Sigmoid colon (tissue), 7 donors: ENCODE data around the gene CANT1. TPM values are rescaled to one million over a fixed set of nuclear protein-coding genes. Genes with fewer than 3 reads are reported as not detected.

Experiments
- DNase-seq: peaks from one replicate; pipeline ENCODE4 v3.0.0-alpha.2; 2019
- H3K27ac ChIP-seq, 4 donors: fragments of 200-600 bp; sonication (generic); one replicate each; pipeline ENCODE4 v1.5.1; 2016 to 2019; ENCODE audit warnings: mild to moderate bottlenecking in 1 of 4
- H3K27me3 ChIP-seq, 3 donors: fragments of 200-600 bp; sonication (generic); one replicate each; pipeline ENCODE4 v1.5.1; 2019; ENCODE audit warnings: mild to moderate bottlenecking in 1 of 3
- H3K36me3 ChIP-seq, 4 donors: fragments of 200-600 bp; sonication (generic); one replicate each; pipeline ENCODE4 v1.5.1; 2016 to 2019
- H3K4me1 ChIP-seq, 4 donors: fragments of 200-600 bp; sonication (generic); one replicate each; pipeline ENCODE4 v1.5.1; 2017 to 2019
- H3K4me3 ChIP-seq, 4 donors: fragments of 200-600 bp; sonication (generic); one replicate each; pipeline ENCODE4 v1.5.1; 2017 to 2019; ENCODE audit warnings: mild to moderate bottlenecking in 2 of 4, moderate library complexity in 1 of 4
- H3K9me3 ChIP-seq, 4 donors: fragments of 200-600 bp in 3 of 4; sonication (generic) in 3 of 4; one replicate each; pipeline versions ENCODE4 v1.5.1 to v1.6.1; 2013 to 2019
- CTCF ChIP-seq, 4 experiments: fragments of 450-650 bp in 3 of 4; fragments of 200-600 bp in 1 of 4; IDR thresholded peaks; one replicate each; pipeline ENCODE4 v1.5.1; 2016 to 2019; ENCODE audit warnings: antibody characterized with exemption in 4 of 4, mild to moderate bottlenecking in 3 of 4, moderate library complexity in 2 of 4
- EP300 ChIP-seq, 4 donors: sonication (generic); formaldehyde crosslinking; IDR thresholded peaks; one replicate each; pipeline ENCODE4 v1.6.1; 2017; ENCODE audit warnings: antibody characterized with exemption in 4 of 4
- POLR2A ChIP-seq, 2 donors: fragments of 450-650 bp; IDR thresholded peaks; one replicate each; pipeline ENCODE4 v1.6.1; 2016; ENCODE audit warnings: antibody characterized with exemption in 2 of 2, mild to moderate bottlenecking in 2 of 2, moderate library complexity in 2 of 2
- POLR2AphosphoS5 ChIP-seq, 4 donors: sonication (generic); formaldehyde crosslinking; IDR thresholded peaks; one replicate each; pipeline ENCODE4 v1.6.1; 2017; ENCODE audit warnings: antibody characterized with exemption in 4 of 4
- WGBS, 2 donors: extraction: QIAGEN DNeasy Blood & Tissue Kit; methylation state at CpG; one replicate each; pipeline ENCODE4 v1.1.7; 2013; 5-methylcytosine and 5-hydroxymethylcytosine counted together
- intact Hi-C: fragments of 100-400 bp; cut with DNase I; formaldehyde crosslinking; loops from one replicate; pipeline ENCODE4 v1.15.1; 2023
- polyA plus RNA-seq, 3 donors: library from polyadenylated mRNA; stranded (reverse); fragments of 200-250 nt; gene quantifications; one replicate each; pipeline ENCODE4 v1.2.3, GENCODE V29; 2013
- total RNA-seq, 4 donors: library from RNA; depleted of rRNA; stranded (reverse); fragments of >200 nt; gene quantifications; one replicate each; pipeline ENCODE4 v1.1.0, GENCODE V29; 2016
- donor health status: healthy with polysubstance abuse.
- donor health status: Bipolar disorder and iron deficiency.
- donor health status: healthy.

Gene CANT1
- total and polyA plus RNA-seq, 7 donors, result 11.1 to 132 (median 19.1) TPM

DNA sequence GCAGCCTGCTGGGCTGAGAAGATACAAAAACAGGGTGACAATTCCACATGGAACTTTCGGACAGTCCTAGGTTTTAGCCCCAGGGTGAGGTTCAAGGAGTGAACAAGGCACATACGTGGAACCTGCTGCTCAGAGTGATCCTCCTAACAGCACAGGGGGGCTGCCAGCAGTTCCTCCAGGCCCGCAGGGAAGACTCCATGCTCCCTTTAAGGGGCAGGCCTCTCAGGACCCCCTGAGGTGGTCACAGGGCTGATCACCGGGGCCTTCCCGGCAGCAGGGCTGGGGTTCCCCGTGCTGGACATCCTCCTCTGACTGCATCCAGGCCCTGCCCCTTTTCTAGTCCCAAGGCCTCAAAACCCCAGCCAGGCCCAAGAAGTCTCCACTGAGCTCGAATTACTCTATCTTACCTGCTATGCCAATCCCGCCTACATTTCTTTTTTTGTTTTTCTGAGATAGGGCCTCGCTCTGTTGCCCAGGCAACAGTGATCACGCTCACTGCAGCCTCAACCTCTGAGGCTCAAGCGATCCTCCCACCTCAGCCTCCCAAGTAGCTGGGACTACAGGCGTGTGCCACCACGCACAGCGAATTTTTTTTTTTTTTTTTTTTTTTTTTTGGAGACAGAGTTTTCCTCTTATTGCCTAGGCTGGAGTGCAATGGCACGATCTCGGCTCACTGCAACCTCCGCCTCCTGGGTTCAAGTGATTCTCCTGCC is 10.4 kb downstream of the CANT1 start:
- TF ChIP-seq EP300 (IDR thresholded peaks at IDR 0.05) (no peak), CTCF (IDR thresholded peaks at IDR 0.05) (no peak), POLR2AphosphoS5 (IDR thresholded peaks at IDR 0.05) (no peak), POLR2A (IDR thresholded peaks at IDR 0.05) (no peak)
- intact Hi-C loops, result no loop called here
- peak; percentile 63 for DNase-seq
- WGBS, 2 donors, result 69 to 86% methylated on average over 17 of the region's 17 CpGs
- H3K27me3 ChIP-seq, result no peaks in the 10 kb centered on the region
- H3K4me1 ChIP-seq, result peaks cover 0 to 12% (median 4%) of the 10 kb centered on the region in 4 donors
- H3K9me3 ChIP-seq, result no peaks in the 10 kb centered on the region
- no peak overlapping the region for H3K4me3 ChIP-seq
- peaks cover 0 to 43% (median 17%) of the 10 kb centered on the region in 4 donors for H3K36me3 ChIP-seq
- no peak overlapping the region for H3K27ac ChIP-seq

- Histone ChIP-seq H3K36me3 (peaks cover 0 to 47% (median 18%) of the 10 kb centered on the region in 4 donors), H3K4me1 (peaks cover 0 to 12% (median 4%) of the 10 kb centered on the region in 4 donors), H3K9me3 (no peaks in the 10 kb centered on the region), H3K4me3 (no peak overlapping the region), H3K27ac (no peak overlapping the region), H3K27me3 (no peaks in the 10 kb centered on the region)
- 21 to 73% methylated on average over 28 of the region's 28 CpGs for WGBS, 2 donors
- TF ChIP-seq POLR2AphosphoS5 (IDR thresholded peaks at IDR 0.05), result no peak
- no peak for TF ChIP-seq POLR2A (IDR thresholded peaks at IDR 0.05)
- no peak for TF ChIP-seq EP300 (IDR thresholded peaks at IDR 0.05)
- TF ChIP-seq CTCF (IDR thresholded peaks at IDR 0.05), result peak in 1 of 4 experiments; percentile 10
- intact Hi-C loops, result no loop called here
- peak; percentile 63 for DNase-seq
These were observed 11.1 kb downstream of the CANT1 start for GRCh38 chr17:78998311-78999055.

DNA sequence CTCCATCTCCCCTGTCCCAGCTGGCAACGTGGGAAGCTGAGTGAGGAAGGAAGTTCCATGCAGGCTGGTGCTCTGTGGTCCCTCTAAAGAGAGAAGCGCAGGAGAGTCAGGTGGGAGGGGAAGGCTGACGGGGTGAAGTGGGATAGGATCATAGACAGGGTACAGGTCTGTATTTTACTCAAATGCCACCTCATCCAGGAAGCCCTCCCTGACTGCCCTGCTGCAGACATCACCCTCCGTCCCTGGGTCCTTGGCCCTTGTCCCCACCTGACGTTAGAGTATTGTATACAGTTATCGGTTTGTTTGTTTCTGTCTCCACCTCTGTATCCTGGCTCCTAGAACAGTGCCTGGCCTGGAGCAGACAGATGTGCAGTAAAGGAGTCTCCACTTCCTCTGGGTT is 11.7 kb downstream of the CANT1 start:
- Histone ChIP-seq H3K36me3 (peaks cover 0 to 51% (median 18%) of the 10 kb centered on the region in 4 donors), H3K9me3 (no peaks in the 10 kb centered on the region), H3K27ac (no peak overlapping the region), H3K4me3 (no peak overlapping the region), H3K4me1 (peaks cover 0 to 12% (median 4%) of the 10 kb centered on the region in 4 donors), H3K27me3 (no peaks in the 10 kb centered on the region)
- WGBS, 2 donors, result 31 to 72% methylated on average over 6 of the region's 6 CpGs
- TF ChIP-seq POLR2AphosphoS5 (IDR thresholded peaks at IDR 0.05) (no peak), EP300 (IDR thresholded peaks at IDR 0.05) (no peak), POLR2A (IDR thresholded peaks at IDR 0.05) (no peak), CTCF (IDR thresholded peaks at IDR 0.05) (no peak)
- intact Hi-C loops, result no loop called here
- peak; percentile 50 for DNase-seq

DNA sequence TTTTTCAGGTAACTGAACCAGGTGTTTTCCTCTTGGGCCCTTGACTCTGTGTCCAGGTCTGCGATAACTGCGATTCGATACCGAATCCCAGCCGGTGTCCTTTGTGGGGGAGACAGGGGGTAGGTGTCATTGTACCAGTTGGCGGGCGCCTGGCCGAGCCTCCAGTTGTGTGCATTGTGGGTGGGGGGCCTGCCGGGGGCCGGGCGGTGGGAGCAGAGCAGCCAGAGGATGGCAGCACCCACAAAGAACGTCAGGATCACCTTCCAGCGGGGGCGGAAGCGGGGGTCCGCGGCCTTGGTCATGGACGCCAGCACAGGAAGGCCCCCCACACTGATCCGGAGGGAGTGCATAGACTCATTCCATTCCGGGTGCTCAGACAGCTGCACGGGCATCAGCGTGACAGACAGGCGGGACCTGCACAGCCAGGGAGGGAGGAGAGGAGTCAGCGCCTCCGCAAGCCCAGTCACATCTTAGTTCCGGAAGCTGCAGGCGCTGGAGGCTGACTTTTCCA is 12.3 kb downstream of the CANT1 start:
- peak; percentile 53 for DNase-seq
- peaks cover 0 to 12% (median 4%) of the 10 kb centered on the region in 4 donors for H3K4me1 ChIP-seq

More for the DNA sequence above, 12.3 kb downstream of the CANT1 start:
- no peaks in the 10 kb centered on the region for H3K9me3 ChIP-seq
- WGBS, 2 donors, result 49 to 88% methylated on average over 27 of the region's 27 CpGs
- no peak overlapping the region for H3K27ac ChIP-seq
- no peaks in the 10 kb centered on the region for H3K27me3 ChIP-seq
- H3K4me3 ChIP-seq, result no peak overlapping the region
- peaks cover under 1 to 57% (median 18%) of the 10 kb centered on the region in 4 donors for H3K36me3 ChIP-seq
- intact Hi-C loops, result no loop called here
- TF ChIP-seq EP300 (IDR thresholded peaks at IDR 0.05) (no peak), POLR2AphosphoS5 (IDR thresholded peaks at IDR 0.05) (no peak), CTCF (IDR thresholded peaks at IDR 0.05) (no peak), POLR2A (IDR thresholded peaks at IDR 0.05) (no peak)
